IMR-90 (cell line): ENCODE measurements around the gene PDILT. TPM values are rescaled to one million over a fixed set of nuclear protein-coding genes. Genes with fewer than 3 reads are reported as not detected.

ENCODE experiments used
- ATAC-seq: fragments of 200-7000 bp; cut with Tn5 transposase; 2 replicates; pipeline ENCODE4 v1.9.1; 2020; ENCODE audit warnings: low read depth, mild to moderate bottlenecking, moderate library complexity
- BruUV-seq: library from RNA; stranded (reverse); fragments of 400-500 nt; replicated peaks from 2 replicates; lab custom pipeline; 2021; lab: Mats Ljungman, UMichigan
- CTCF ChIA-PET: fragments of 300-600 bp; formaldehyde crosslinking; extraction: SDS; loops from one replicate; lab custom pipeline; 2021; ENCODE audit warnings: antibody characterized with exemption; lab: Yijun Ruan, JAX
- POLR2A ChIA-PET: fragments of 300-600 bp; sonication (Branson Sonifier 250); formaldehyde crosslinking; loops from one replicate; lab custom pipeline; 2022; ENCODE audit warnings: antibody characterized with exemption; ENCODE audit not compliant: unreplicated experiment; lab: Charles Lee
- DNase-seq: peaks from one replicate; pipeline ENCODE4 v3.0.0; 2013
- H2AFZ ChIP-seq: replicated peaks from 2 replicates; pipeline ENCODE3; 2013; ENCODE audit warnings: low read length, mild to moderate bottlenecking; ENCODE audit not compliant: poor library complexity
- H2AK5ac ChIP-seq: 2 replicates; pipeline ENCODE4 v1.6.1; 2013; ENCODE audit warnings: low read depth, low read length, inconsistent platforms
- H2AK9ac ChIP-seq: replicated peaks from 2 replicates; pipeline ENCODE3; 2013; ENCODE audit warnings: mild to moderate bottlenecking, low read depth, low read length, moderate library complexity; ENCODE audit not compliant: poor library complexity
- H2BK120ac ChIP-seq: 2 replicates; pipeline ENCODE4 v1.6.1; 2013; ENCODE audit warnings: low read depth, low read length, inconsistent platforms
- H2BK15ac ChIP-seq: 3 replicates; pipeline ENCODE4 v1.6.1; 2013; ENCODE audit warnings: low read depth, low read length, inconsistent platforms
- H2BK20ac ChIP-seq: 2 replicates; pipeline ENCODE4 v1.6.1; 2013; ENCODE audit warnings: low read depth, mild to moderate bottlenecking, inconsistent platforms, low read length, moderate library complexity
- H2BK5ac ChIP-seq: 2 replicates; pipeline ENCODE4 v1.6.1; 2013; ENCODE audit warnings: mild to moderate bottlenecking, low read depth, low read length, inconsistent platforms; ENCODE audit not compliant: poor library complexity, severe bottlenecking
- H3K14ac ChIP-seq: replicated peaks from 2 replicates; pipeline ENCODE4 v1.6.1; 2013; ENCODE audit warnings: low read depth, low read length, inconsistent platforms
- H3K18ac ChIP-seq: 2 replicates; pipeline ENCODE4 v1.6.1; 2013; ENCODE audit warnings: low read depth, low read length, control low read depth
- H3K23ac ChIP-seq: 2 replicates; pipeline ENCODE4 v1.6.1; 2013; ENCODE audit warnings: low read depth, low read length, inconsistent platforms
- H3K27ac ChIP-seq: 2 replicates; pipeline ENCODE4 v1.5.1; 2013; ENCODE audit warnings: mild to moderate bottlenecking, control low read depth, low read length; ENCODE audit not compliant: insufficient read depth
- H3K27me3 ChIP-seq: 2 replicates; pipeline ENCODE4 v1.6.1; 2013; ENCODE audit warnings: low read length; ENCODE audit not compliant: control insufficient read depth, insufficient read depth
- H3K36me3 ChIP-seq: 2 replicates; pipeline ENCODE4 v1.6.1; 2013; ENCODE audit warnings: low read length, mixed read lengths; ENCODE audit not compliant: control insufficient read depth, insufficient read depth
- H3K4ac ChIP-seq: 2 replicates; pipeline ENCODE4 v1.6.1; 2013; ENCODE audit warnings: low read depth, low read length, inconsistent platforms
- H3K4me1 ChIP-seq: 2 replicates; pipeline ENCODE4 v1.6.1; 2013; ENCODE audit warnings: low read length, mixed read lengths; ENCODE audit not compliant: control insufficient read depth, insufficient read depth
- H3K4me2 ChIP-seq: 2 replicates; pipeline ENCODE4 v1.6.1; 2013; ENCODE audit warnings: low read depth, mild to moderate bottlenecking, control low read depth, low read length, moderate library complexity
- H3K4me3 ChIP-seq: 2 replicates; pipeline ENCODE4 v1.5.1; 2013; ENCODE audit warnings: low read depth, mild to moderate bottlenecking, control low read depth, low read length, moderate library complexity; ENCODE audit not compliant: insufficient read depth
- H3K56ac ChIP-seq: 2 replicates; pipeline ENCODE4 v1.6.1; 2013; ENCODE audit warnings: low read length, inconsistent platforms; ENCODE audit not compliant: insufficient read depth; ENCODE audit errors: extremely low read depth
- H3K79me1 ChIP-seq, 2 experiments: 2 replicates each; pipeline ENCODE4 v1.6.1; 2013; ENCODE audit warnings: low read length in 2 of 2, inconsistent platforms in 1 of 2, low read depth in 1 of 2
- H3K9ac ChIP-seq: 2 replicates; pipeline ENCODE4 v1.6.1; 2013; ENCODE audit warnings: low read depth, low read length, control low read depth
- H3K9me1 ChIP-seq: 2 replicates; pipeline ENCODE4 v1.6.1; 2013; ENCODE audit warnings: low read length, inconsistent platforms; ENCODE audit not compliant: insufficient read depth
- H3K9me3 ChIP-seq: 2 replicates; pipeline ENCODE4 v1.6.1; 2013; ENCODE audit warnings: low read length; ENCODE audit not compliant: control insufficient read depth, insufficient read depth
- H4K20me1 ChIP-seq: 2 replicates; pipeline ENCODE4 v1.6.1; 2013; ENCODE audit warnings: low read length, inconsistent platforms; ENCODE audit not compliant: insufficient read depth
- H4K5ac ChIP-seq: 2 replicates; pipeline ENCODE4 v1.6.1; 2013; ENCODE audit warnings: mild to moderate bottlenecking, low read depth, low read length, control low read depth
- H4K8ac ChIP-seq, 2 experiments: 2 replicates each; pipeline ENCODE4 v1.6.1; 2013; ENCODE audit warnings: low read depth in 2 of 2, low read length in 2 of 2, control low read depth in 1 of 2, inconsistent platforms in 1 of 2
- H4K91ac ChIP-seq: 2 replicates; pipeline ENCODE4 v1.6.1; 2013; ENCODE audit warnings: low read depth, low read length, inconsistent platforms; ENCODE audit not compliant: insufficient read depth
- BHLHE40 ChIP-seq: fragments of 150-350 bp; IDR thresholded peaks from 2 replicates; pipeline ENCODE4 v1.6.1; 2016; ENCODE audit warnings: mild to moderate bottlenecking, low read depth, low read length
- CEBPB ChIP-seq: IDR thresholded peaks from 2 replicates; pipeline ENCODE4 v1.6.1; 2012; ENCODE audit warnings: low read depth, low read length, improper control_type of control experiment
- CHD1 ChIP-seq: IDR thresholded peaks from 2 replicates; pipeline ENCODE4 v1.6.1; 2012; ENCODE audit warnings: low read depth, low read length, improper control_type of control experiment
- FOS ChIP-seq: fragments of 150-350 bp; IDR thresholded peaks from 2 replicates; pipeline ENCODE4 v1.6.1; 2016; ENCODE audit warnings: low read depth, low read length
- MAFK ChIP-seq: IDR thresholded peaks from 2 replicates; pipeline ENCODE4 v1.6.1; 2012; ENCODE audit warnings: low read depth, low read length, improper control_type of control experiment
- MAZ ChIP-seq: IDR thresholded peaks from 2 replicates; pipeline ENCODE4 v1.6.1; 2012; ENCODE audit warnings: low read depth, mild to moderate bottlenecking, low read length, improper control_type of control experiment, moderate library complexity, borderline replicate concordance
- MXI1 ChIP-seq: IDR thresholded peaks from 2 replicates; pipeline ENCODE4 v1.6.1; 2012; ENCODE audit warnings: low read depth, mild to moderate bottlenecking, low read length, moderate library complexity, borderline replicate concordance
- POLR2A ChIP-seq: IDR thresholded peaks from 2 replicates; pipeline ENCODE4 v1.6.1; 2012; ENCODE audit warnings: mild to moderate bottlenecking, low read depth, low read length
- RAD21 ChIP-seq: IDR thresholded peaks from 2 replicates; pipeline ENCODE4 v1.6.1; 2012; ENCODE audit warnings: low read length, improper control_type of control experiment
- RCOR1 ChIP-seq: IDR thresholded peaks from 2 replicates; pipeline ENCODE4 v1.6.1; 2012; ENCODE audit warnings: mild to moderate bottlenecking, low read length, improper control_type of control experiment; ENCODE audit not compliant: insufficient replicate concordance
- RFX5 ChIP-seq: IDR thresholded peaks from 2 replicates; pipeline ENCODE4 v1.8.0; 2012; ENCODE audit warnings: low read depth, mild to moderate bottlenecking, low read length, moderate library complexity
- SMC3 ChIP-seq: fragments of 150-350 bp; IDR thresholded peaks from 2 replicates; pipeline ENCODE4 v1.6.1; 2016; ENCODE audit warnings: low read depth, mild to moderate bottlenecking, antibody characterized with exemption, low read length, moderate library complexity
- USF2 ChIP-seq: fragments of 150-350 bp; IDR thresholded peaks from 2 replicates; pipeline ENCODE4 v1.6.1; 2017; ENCODE audit warnings: mild to moderate bottlenecking, antibody characterized with exemption, low read length, low read depth
- WGBS, 2 experiments: methylation state at CpG; one replicate each; pipeline versions ENCODE4 v1.1.5 to v1.1.7; 2013; ENCODE audit warnings: missing lambda C conversion rate in 2 of 2; ENCODE audit not compliant: insufficient read length in 1 of 2; ENCODE audit errors: extremely low coverage in 2 of 2; 5-methylcytosine and 5-hydroxymethylcytosine counted together
- dilution Hi-C: fragments of 300-500 bp; cut with HindIII; formaldehyde crosslinking; loops from one replicate; pipeline ENCODE4 v1.14.3; 2018; ENCODE audit warnings: low sequenced_read_pairs; ENCODE audit not compliant: unreplicated experiment
- in situ Hi-C: fragments of 300-500 bp; cut with MboI; formaldehyde crosslinking; loops from 3 replicates; pipeline ENCODE4 v1.14.3; 2019; ENCODE audit warnings: low sequenced_read_pairs, inconsistent platforms, mixed read lengths
- intact Hi-C: fragments of 100-400 bp; cut with micrococcal nuclease; formaldehyde crosslinking; loops from 2 replicates; pipeline ENCODE4 v1.10.0; 2022
- polyA plus RNA-seq, 3 experiments: library from polyadenylated mRNA; depleted of rRNA; stranded (reverse); fragments of >200 nt; gene quantifications; 2 replicates each; pipeline ENCODE4 v1.2.3, GENCODE V29; 2012; ENCODE audit warnings: low replicate concordance in 1 of 3
- total RNA-seq: library from RNA; depleted of rRNA; stranded (reverse); fragments of >200 nt; gene quantifications from 2 replicates; pipeline ENCODE4 v1.2.3, GENCODE V29; 2012
- TF ChIP-seq, protein P1 (sequence below): fragments of 150-350 bp; IDR thresholded peaks from 2 replicates; pipeline ENCODE4 v1.6.1; 2016; ENCODE audit warnings: low read depth, mild to moderate bottlenecking, low read length, moderate library complexity, borderline replicate concordance

PDILT gene
- total and polyA plus RNA-seq, 2 of the 4 experiments (the other 2 are of a cell fraction), result not detected

GRCh38 chr16:20320178-20320577 lies 84.4 kb downstream of the PDILT start:
- Histone ChIP-seq H3K4me3 (no peak overlapping the region), H3K56ac (no peak overlapping the region), H4K5ac (no peak overlapping the region), H2BK15ac (no peak overlapping the region), H3K27ac (no peak overlapping the region), H3K4ac (no peak overlapping the region), H2BK20ac (no peak overlapping the region), H3K4me1 (no peaks in the 10 kb centered on the region), H4K8ac (no peak overlapping the region), H2BK120ac (no peak overlapping the region), H3K27me3 (no peaks in the 10 kb centered on the region), H3K18ac (no peak overlapping the region), H4K91ac (no peak overlapping the region), H3K9me1 (no peaks in the 10 kb centered on the region), H3K14ac (no peak overlapping the region), H3K79me1 (no peaks in the 10 kb centered on the region), H2AK5ac (no peak overlapping the region), H3K4me2 (no peak overlapping the region), H3K9ac (no peak overlapping the region), H3K9me3 (peaks cover 16% of the 10 kb centered on the region), H4K20me1 (no peaks in the 10 kb centered on the region), H2AK9ac (no peak overlapping the region), H3K23ac (no peak overlapping the region), H3K36me3 (no peaks in the 10 kb centered on the region), H2AFZ (no peak overlapping the region), H2BK5ac (no peak overlapping the region)
- intact Hi-C loops, result no loop called here
- ChIA-PET CTCF (no interaction called here), POLR2A (no interaction called here)
- TF ChIP-seq RAD21, result no peak
- no peak for TF ChIP-seq RCOR1
- no peak for TF ChIP-seq MXI1
- TF ChIP-seq FOS, result no peak
- TF ChIP-seq MAZ, result no peak
- no peak for TF ChIP-seq SMC3
- TF ChIP-seq CEBPB, result no peak
- TF ChIP-seq MAFK, result no peak
- no peak for TF ChIP-seq CHD1
- no peak for TF ChIP-seq BHLHE40
- TF ChIP-seq USF2, result no peak
- TF ChIP-seq RFX5, result no peak
- TF ChIP-seq, protein P1, sequence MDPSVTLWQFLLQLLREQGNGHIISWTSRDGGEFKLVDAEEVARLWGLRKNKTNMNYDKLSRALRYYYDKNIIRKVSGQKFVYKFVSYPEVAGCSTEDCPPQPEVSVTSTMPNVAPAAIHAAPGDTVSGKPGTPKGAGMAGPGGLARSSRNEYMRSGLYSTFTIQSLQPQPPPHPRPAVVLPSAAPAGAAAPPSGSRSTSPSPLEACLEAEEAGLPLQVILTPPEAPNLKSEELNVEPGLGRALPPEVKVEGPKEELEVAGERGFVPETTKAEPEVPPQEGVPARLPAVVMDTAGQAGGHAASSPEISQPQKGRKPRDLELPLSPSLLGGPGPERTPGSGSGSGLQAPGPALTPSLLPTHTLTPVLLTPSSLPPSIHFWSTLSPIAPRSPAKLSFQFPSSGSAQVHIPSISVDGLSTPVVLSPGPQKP, result no peak
- no peak for TF ChIP-seq POLR2A
- no peak for DNase-seq
- ATAC-seq, result no peak
- in situ Hi-C loops, result no loop called here
- dilution Hi-C loops, result no loop called here
- no TSS peak for BruUV-seq
- WGBS, 2 experiments, result no CpG with 5 or more reads among the region's 2 CpGs
